Prostate gland (tissue), 2 donors: ENCODE measurements around the gene AFTPH.
A peak's percentile ranks its signal among the peaks of the same experiment; 100 is the strongest.

Source experiments
- POLR2A ChIP-seq: fragments of 450-650 bp; IDR thresholded peaks from one replicate; pipeline ENCODE4 v1.6.1; 2016; ENCODE audit warnings: antibody characterized with exemption, mild to moderate bottlenecking
- POLR2AphosphoS5 ChIP-seq: sonication (generic); formaldehyde crosslinking; IDR thresholded peaks from one replicate; pipeline ENCODE4 v1.6.1; 2017; ENCODE audit warnings: antibody characterized with exemption
- TF ChIP-seq, protein P1 (sequence below), 4 experiments: fragments of 200-600 bp in 2 of 4; fragments of 450-650 bp in 2 of 4; sonication (generic) in 2 of 4; IDR thresholded peaks; 1 replicate in 3 of 4; 2 replicates in 1 of 4; pipeline ENCODE4 v1.5.1; 2016 to 2019; ENCODE audit warnings: antibody characterized with exemption in 4 of 4, mild to moderate bottlenecking in 2 of 4, moderate library complexity in 2 of 4

GRCh38 chr2:64632835-64633819, 109.0 kb downstream of the AFTPH start:
- TF ChIP-seq, protein P1, sequence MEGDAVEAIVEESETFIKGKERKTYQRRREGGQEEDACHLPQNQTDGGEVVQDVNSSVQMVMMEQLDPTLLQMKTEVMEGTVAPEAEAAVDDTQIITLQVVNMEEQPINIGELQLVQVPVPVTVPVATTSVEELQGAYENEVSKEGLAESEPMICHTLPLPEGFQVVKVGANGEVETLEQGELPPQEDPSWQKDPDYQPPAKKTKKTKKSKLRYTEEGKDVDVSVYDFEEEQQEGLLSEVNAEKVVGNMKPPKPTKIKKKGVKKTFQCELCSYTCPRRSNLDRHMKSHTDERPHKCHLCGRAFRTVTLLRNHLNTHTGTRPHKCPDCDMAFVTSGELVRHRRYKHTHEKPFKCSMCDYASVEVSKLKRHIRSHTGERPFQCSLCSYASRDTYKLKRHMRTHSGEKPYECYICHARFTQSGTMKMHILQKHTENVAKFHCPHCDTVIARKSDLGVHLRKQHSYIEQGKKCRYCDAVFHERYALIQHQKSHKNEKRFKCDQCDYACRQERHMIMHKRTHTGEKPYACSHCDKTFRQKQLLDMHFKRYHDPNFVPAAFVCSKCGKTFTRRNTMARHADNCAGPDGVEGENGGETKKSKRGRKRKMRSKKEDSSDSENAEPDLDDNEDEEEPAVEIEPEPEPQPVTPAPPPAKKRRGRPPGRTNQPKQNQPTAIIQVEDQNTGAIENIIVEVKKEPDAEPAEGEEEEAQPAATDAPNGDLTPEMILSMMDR (IDR thresholded peaks at IDR 0.05): no peak
- peak; percentile 38 for TF ChIP-seq POLR2AphosphoS5
- TF ChIP-seq POLR2A: no peak
